ENCODE results near the gene AUTS2. TPM values are rescaled to one million over a fixed set of nuclear protein-coding genes. Genes with fewer than 3 reads are reported as not detected.

Gene AUTS2
- total RNA-seq, 1 experiment from 2014 or later, result not detected

DNA sequence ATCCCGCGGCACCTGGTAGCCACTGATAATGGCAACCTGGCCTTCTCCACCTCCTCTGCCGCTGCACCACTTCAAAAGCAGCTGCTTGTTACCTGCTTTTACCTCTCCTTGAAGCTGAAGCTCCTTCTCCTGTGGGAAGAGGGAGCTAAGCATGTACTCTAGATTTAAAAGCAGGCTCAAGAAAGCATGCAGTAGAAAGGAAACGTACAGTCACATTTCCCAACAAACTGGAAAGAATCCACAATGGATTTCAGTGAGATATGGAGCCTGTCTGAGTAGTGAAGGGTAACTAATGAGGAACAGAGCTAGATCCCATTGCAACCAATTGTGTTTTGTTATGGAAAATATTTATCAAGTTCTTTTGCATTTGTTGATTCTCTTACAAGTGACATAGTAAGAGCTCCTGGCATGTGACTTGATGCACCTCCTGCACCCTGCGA is 1076.3 kb downstream of the AUTS2 start:
- Mint-ChIP-seq H3K27me3 (ENCODE audit: unreplicated experiment) (no peaks in the 10 kb centered on the region), H3K4me3 (ENCODE audit: low read depth, unreplicated experiment) (no peak overlapping the region), H3K36me3 (ENCODE audit: insufficient read depth, unreplicated experiment) (no peaks in the 10 kb centered on the region), H3K27ac (ENCODE audit: unreplicated experiment) (no peak overlapping the region), H3K9me3 (ENCODE audit: low read depth, unreplicated experiment) (peaks cover 6% of the 10 kb centered on the region), H3K4me1 (ENCODE audit: low read depth, unreplicated experiment) (no peaks in the 10 kb centered on the region)
- BruUV-seq (replicated peaks), result no TSS peak
- TF ChIP-seq CTCF (IDR thresholded peaks at IDR 0.05; ENCODE audit: unreplicated experiment), result no peak
- DNase-seq, result no peak
- intact Hi-C loops (cut with micrococcal nuclease; ENCODE audit: unreplicated experiment), result no loop called here
- CTCF ChIA-PET, result no interaction called here

- CTCF ChIA-PET, result no interaction called here
- BruUV-seq (replicated peaks), result no TSS peak
- peaks cover 6% of the 10 kb centered on the region for H3K9me3 Mint-ChIP-seq (ENCODE audit: low read depth, unreplicated experiment)
- no peak for DNase-seq
- no peak for TF ChIP-seq CTCF (IDR thresholded peaks at IDR 0.05; ENCODE audit: unreplicated experiment)
- no peaks in the 10 kb centered on the region for H3K4me1 Mint-ChIP-seq (ENCODE audit: low read depth, unreplicated experiment)
- no peaks in the 10 kb centered on the region for H3K36me3 Mint-ChIP-seq (ENCODE audit: insufficient read depth, unreplicated experiment)
- no peaks in the 10 kb centered on the region for H3K27me3 Mint-ChIP-seq (ENCODE audit: unreplicated experiment)
- H3K27ac Mint-ChIP-seq (ENCODE audit: unreplicated experiment), result no peak overlapping the region
- intact Hi-C loops (cut with micrococcal nuclease; ENCODE audit: unreplicated experiment), result no loop called here
- H3K4me3 Mint-ChIP-seq (ENCODE audit: low read depth, unreplicated experiment), result no peak overlapping the region
Observed at GRCh38 chr7:70676243-70676642, 1078.0 kb downstream of the AUTS2 start.

DNA sequence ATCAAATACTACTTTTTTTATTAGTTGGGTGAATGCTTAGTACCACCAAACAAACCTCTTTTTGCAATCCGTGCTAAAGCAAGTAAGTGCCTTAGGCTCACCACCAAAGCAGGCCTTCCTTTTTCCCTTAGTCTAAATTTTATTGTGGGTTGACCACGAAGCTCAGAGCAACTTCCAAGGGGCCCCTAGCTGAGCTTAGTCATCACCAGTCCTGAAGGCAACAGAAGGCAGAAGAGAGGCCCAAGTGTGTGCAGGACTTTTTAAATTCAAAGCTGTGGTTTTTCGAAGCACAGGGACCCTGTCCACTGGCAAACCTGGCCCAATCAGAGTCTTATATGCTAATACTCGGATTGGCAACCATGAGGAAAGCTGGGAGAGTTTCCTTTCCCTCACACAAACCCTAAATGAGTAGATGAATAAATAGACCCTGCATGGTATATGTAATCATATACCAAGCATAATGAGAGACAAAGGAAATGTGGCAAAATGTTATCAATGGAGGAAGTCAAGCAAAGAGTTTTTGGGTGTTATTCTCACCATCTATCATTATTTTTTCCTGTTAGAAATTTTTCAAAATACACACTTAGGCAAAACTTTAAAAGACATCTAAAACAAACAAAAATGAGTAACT is 1080.5 kb downstream of the AUTS2 start:
- CTCF ChIA-PET, result no interaction called here
- H3K27me3 Mint-ChIP-seq (ENCODE audit: unreplicated experiment), result no peaks in the 10 kb centered on the region
- DNase-seq, result no peak
- H3K9me3 Mint-ChIP-seq (ENCODE audit: low read depth, unreplicated experiment), result peaks cover 4% of the 10 kb centered on the region
- no peak overlapping the region for H3K4me3 Mint-ChIP-seq (ENCODE audit: low read depth, unreplicated experiment)
- H3K4me1 Mint-ChIP-seq (ENCODE audit: low read depth, unreplicated experiment), result no peaks in the 10 kb centered on the region
- BruUV-seq (replicated peaks), result no TSS peak
- TF ChIP-seq CTCF (IDR thresholded peaks at IDR 0.05; ENCODE audit: unreplicated experiment), result no peak
- no peak overlapping the region for H3K27ac Mint-ChIP-seq (ENCODE audit: unreplicated experiment)
- intact Hi-C loops (cut with micrococcal nuclease; ENCODE audit: unreplicated experiment), result no loop called here
- H3K36me3 Mint-ChIP-seq (ENCODE audit: insufficient read depth, unreplicated experiment), result no peaks in the 10 kb centered on the region

DNA sequence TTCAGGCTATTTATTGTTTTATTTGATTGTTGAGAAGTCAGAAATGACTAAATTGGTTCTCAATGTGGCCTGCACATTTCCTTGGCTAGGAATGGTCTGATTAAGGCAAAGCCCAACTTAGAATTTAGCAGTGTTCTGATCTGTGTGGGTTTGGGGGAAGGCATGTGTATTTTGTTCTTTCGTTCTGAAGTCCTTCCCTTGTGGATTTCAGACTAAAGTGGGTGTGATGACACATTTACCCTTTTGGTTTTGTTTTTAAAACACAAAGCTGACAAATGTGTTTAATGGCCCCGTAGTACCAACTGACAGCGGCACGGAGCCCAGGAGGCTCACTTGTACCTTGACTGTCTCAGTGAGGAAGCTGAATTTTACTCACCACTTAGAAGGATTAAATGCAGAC is 1081.4 kb downstream of the AUTS2 start:
- Mint-ChIP-seq H3K4me3 (ENCODE audit: low read depth, unreplicated experiment) (no peak overlapping the region), H3K27ac (ENCODE audit: unreplicated experiment) (no peak overlapping the region), H3K4me1 (ENCODE audit: low read depth, unreplicated experiment) (no peaks in the 10 kb centered on the region), H3K36me3 (ENCODE audit: insufficient read depth, unreplicated experiment) (no peaks in the 10 kb centered on the region), H3K27me3 (ENCODE audit: unreplicated experiment) (no peaks in the 10 kb centered on the region), H3K9me3 (ENCODE audit: low read depth, unreplicated experiment) (peaks cover 4% of the 10 kb centered on the region)
- no TSS peak for BruUV-seq (replicated peaks)
- intact Hi-C loops (cut with micrococcal nuclease; ENCODE audit: unreplicated experiment), result no loop called here
- no peak for DNase-seq
- no peak for TF ChIP-seq CTCF (IDR thresholded peaks at IDR 0.05; ENCODE audit: unreplicated experiment)
- CTCF ChIA-PET, result no interaction called here
